Erythroblast (primary cell): ENCODE measurements around the gene DOCK1.

Experiments used
- GATA1 ChIP-seq: IDR thresholded peaks from 2 replicates; pipeline ENCODE4 v1.6.1; 2011; ENCODE audit warnings: low read depth, mild to moderate bottlenecking, control low read depth, low read length, moderate library complexity
- POLR2A ChIP-seq: IDR thresholded peaks from 2 replicates; pipeline ENCODE4 v1.6.1; 2011; ENCODE audit warnings: mild to moderate bottlenecking, low read length

DNA sequence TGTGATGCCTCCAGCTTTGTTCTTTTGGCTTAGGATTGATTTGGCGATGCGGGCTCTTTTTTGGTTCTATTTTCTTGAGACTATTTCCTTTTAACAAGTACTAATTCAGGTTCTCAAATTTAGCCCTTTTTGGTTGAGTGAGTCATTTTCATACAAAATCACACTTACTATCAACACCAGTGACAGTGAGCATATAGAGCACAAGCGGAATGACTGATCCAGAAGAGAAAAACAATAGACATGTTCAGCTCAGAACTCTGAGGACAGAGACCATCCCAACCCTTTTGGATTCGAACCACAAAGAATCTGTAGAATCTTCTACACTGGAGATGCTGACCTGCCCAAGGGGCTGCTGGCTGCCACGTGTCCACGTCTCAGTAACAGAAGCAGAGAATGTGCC lies 347.6 kb downstream of the DOCK1 start:
- TF ChIP-seq POLR2A (no peak), GATA1 (no peak)
